Fibroblast of lung (primary cell): Measurements from ENCODE around the gene RHOB.

Experiments used
- CTCF ChIP-seq, 2 donors: IDR thresholded peaks in 1 of 2; conservative IDR thresholded peaks in 1 of 2; 1 replicate in 1 of 2; 2 replicates in 1 of 2; pipeline ENCODE4 v1.5.1; 2011 to 2012; ENCODE audit warnings: low read length in 2 of 2, control low read depth in 1 of 2, inconsistent platforms in 1 of 2, low read depth in 1 of 2, mild to moderate bottlenecking in 1 of 2
- EZH2 ChIP-seq: IDR thresholded peaks from 2 replicates; pipeline ENCODE4 v1.5.1; 2012; ENCODE audit warnings: low read length, control low read depth, mild to moderate bottlenecking; ENCODE audit errors: missing control alignments

- peak; percentile 72 to 92 for TF ChIP-seq CTCF (conservative IDR thresholded peaks at IDR 0.05 in 1 of 2, IDR thresholded peaks at IDR 0.05 in 1 of 2; ENCODE audit: low read depth in 1 of 2, low read length in 2 of 2)
- TF ChIP-seq EZH2: no peak
These were observed 35.4 kb upstream of the RHOB start for GRCh38 chr2:20411361-20411894.
